HG02943 (cell line): ENCODE measurements around the gene PGAP3.

Experiments used
- ATAC-seq: cut with Tn5 transposase; IDR thresholded peaks from one replicate; pipeline ENCODE4 v1.9.1; 2021; ENCODE audit warnings: mild to moderate bottlenecking, low read depth, moderate library complexity; ENCODE audit not compliant: unreplicated experiment

Gene PGAP3

DNA sequence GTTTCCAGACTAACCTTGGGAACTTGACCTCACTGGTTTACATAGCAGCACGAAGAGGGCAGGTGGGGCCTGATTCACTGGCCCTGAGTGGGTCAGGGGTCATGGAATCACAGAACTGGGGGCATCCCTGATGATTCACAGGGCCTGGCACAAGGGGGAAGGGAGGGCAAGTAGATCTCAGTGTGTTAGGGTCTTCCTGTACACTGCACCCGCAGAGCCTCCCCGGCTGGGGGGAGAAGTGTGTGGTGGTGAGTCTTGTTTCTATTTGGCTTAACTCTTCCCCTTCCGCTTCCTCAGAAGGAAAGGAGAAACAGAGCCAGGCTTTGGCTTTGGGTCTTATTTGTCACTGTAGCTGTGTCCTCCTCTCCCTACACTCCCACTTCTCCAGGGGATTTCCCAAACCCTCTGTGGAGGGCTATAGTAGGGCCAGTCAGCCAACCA, 47.2 kb downstream of the PGAP3 start:
- no peak for ATAC-seq

DNA sequence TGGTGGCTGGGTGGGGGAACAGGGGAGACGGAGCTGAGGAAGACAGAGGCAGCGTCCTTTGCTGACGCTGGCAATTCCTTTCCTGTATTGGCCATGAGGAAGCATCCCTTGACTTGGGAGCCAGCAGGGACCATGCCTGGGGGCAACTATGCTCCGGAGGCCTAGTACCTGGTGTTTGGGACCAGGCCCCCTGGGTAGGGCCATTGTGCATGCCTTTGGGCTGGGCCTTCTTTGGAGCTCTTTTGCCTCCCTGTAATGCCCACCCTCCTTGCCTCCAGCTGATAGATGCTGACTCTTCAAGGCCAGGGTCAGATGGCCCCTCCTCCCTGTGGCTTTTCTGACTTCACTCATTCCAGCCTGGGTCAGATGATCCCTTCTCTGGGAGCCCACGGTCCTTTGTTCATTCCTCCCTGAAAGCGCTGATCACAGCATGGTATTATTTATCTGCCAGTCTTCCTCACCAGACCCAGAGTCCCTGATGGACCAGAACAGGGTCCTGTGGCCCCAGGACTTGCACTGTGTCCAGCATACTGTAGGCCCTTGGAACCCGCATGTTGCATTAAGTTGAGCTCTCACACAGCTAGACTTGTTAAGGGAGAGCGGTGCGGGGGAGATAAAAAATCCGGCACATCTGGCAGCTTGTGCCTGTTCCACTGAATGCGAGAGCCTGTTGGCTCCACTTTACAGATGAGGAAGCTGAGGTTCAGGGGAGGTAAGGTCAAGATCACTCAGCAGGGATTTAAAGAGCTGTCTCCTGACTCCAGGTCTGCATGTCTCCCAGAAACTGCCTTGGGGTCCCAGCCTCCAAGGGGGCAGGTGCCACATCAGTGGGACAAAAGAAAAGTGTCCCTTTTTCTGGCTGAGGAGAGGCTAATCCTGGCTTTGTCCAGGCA, 48.0 kb downstream of the PGAP3 start:
- ATAC-seq, result no peak

DNA sequence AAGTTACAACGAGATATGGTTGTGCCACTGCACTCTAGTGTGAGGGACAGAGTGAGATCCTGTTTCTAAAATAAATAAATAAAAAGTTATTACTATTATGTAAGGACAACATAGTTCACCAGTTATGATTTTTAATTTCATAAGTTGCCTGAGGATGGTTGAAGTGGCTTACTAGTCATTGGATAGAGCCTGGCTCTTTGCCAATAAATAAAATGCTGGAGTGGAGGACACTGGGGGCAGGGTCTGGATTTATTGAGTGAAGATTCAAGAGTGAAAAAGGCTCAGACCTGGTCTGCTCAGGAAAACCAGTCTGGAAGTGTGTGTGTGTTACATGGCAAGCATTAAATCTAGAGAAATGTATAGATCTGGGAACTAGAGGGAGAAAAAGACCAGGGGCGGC, 48.8 kb downstream of the PGAP3 start:
- ATAC-seq, result no peak

DNA sequence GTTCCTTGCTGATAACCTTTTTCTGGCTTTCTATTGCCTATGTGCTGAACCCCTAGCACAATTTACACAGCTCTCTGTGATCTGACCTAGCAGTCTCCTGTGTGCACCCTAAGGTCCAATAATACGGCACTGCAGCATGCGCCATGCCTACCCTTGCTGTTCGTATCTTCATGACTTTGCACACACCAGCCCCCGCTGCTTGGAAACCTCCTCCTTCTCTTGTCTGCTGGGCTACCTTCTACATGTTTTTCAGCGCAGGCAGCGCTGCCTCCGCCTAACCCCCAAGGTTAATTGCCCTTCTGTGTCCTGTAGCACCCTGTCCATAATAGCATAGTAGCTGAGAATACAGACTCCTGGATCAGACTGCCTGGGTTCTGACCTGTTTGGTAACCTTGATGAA, 49.5 kb downstream of the PGAP3 start:
- no peak for ATAC-seq

DNA sequence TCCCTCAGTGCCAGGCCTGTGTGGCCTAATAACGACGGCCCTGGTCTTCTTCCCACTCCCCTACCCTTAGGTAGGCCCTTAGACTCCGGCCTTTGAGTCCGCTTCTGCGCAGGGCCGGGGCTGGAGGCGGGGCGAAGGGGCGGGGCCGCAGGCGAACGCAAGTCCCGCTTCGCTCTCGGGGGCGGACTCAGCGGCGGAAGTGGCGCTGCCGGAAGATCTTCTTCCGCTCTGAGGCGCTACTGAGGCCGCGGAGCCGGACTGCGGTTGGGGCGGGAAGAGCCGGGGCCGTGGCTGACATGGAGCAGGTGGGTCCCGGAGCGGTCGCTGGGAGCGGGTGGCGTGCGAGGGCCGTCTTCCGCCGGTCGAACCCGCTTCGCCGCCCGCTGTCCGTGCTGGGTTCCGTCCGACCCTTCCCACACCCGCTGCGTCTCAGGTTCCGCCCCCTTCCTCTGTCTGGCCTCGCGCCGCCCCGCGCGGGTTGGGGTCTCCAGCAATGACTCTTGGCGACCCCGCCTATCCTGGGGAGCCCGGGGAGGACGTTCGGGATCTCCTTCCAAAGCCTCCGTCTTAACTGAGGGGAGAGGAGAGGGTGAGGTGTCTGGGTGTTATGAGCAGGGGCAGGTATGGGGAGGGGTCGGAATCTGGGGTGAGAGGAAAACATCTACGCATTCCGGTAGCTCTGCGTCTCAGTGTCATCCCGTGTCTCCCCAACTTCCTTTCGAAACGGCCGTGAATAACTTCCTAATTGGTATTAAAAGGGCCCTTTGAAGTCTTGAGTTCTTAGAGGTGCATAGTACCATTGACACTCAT, 50.7 kb downstream of the PGAP3 start, which contains the start of gene STARD3:
Gene STARD3 (plus strand): TSS at position 218 of the 810 bp plus-strand sequence. CDS start 16,388 bp downstream, outside the sequence.
- ATAC-seq, result no peak

DNA sequence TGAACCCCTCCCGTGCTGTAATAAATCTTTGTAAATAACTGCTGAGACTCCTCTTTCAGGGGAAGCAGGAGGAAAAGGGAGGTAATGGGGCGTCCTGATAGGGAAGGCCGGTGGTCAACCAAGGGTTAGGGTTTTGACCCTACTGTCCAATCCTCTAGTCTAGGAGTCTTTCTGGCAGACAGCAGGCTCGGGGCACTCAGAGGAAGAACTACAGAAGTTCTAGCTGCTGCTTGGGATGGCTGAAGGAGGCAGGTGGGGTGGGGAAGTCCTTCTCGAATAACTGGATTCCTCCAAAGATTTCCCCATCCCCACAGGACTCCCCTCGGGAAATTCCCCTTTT, 51.3 kb downstream of the PGAP3 start:
- no peak for ATAC-seq

DNA sequence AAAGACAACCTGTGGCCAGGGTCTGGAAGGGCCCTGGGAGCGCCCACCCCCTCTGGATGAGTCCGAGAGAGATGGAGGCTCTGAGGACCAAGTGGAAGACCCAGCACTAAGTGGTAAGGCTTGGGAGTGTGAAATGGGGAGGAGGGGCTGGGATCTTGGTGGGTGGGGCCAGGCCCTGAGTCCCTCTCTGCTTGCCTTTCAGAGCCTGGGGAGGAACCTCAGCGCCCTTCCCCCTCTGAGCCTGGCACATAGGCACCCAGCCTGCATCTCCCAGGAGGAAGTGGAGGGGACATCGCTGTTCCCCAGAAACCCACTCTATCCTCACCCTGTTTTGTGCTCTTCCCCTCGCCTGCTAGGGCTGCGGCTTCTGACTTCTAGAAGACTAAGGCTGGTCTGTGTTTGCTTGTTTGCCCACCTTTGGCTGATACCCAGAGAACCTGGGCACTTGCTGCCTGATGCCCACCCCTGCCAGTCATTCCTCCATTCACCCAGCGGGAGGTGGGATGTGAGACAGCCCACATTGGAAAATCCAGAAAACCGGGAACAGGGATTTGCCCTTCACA, 52.2 kb downstream of the PGAP3 start:
- ATAC-seq, result no peak

DNA sequence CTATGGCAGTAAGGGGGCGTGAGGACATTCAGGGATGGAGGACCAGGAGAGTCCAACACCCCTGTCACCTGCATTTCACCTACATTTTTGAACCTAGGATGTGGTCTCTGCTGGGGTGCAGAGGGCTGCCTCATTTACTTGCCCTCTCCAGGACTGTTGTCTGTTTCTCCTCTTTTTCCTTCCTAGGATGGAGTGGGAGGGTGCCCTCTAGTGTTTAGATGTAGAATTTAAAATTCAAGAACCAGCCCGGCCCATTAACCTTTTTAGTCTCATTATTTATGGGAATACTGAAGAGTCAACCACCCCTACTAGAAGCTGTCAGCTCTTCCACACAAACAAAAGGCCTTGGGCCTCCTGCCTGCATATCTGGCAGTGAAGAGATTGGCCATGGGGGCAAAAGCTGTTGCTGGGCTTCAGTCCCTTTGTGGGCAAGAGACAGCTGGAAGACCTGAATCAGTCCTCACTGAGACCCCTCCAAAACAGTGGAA, 53.4 kb downstream of the PGAP3 start:
- no peak for ATAC-seq

DNA sequence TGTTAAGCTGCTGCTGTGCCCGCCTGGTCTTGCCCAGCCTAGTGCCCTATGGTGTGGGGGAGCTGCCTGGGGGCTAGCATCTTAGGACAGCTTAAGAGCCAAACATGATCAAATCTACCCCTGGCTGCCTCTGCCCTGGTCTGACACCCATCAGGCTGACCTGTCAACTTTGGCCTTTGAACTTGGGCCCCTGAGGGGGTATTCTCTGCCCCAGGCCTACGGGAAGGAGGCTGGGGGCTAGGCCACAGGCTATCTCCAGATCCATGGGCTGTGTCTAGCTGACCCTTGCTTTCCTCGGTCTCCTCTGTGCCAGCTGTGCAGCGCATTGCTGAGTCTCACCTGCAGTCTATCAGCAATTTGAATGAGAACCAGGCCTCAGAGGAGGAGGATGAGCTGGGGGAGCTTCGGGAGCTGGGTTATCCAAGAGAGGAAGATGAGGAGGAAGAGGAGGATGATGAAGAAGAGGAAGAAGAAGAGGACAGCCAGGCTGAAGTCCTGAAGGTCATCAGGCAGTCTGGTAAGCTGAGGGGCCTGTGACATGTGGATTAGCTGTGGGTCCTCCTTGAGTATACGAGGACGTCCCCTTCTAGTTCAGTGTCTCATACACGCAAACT, 54.2 kb downstream of the PGAP3 start:
- ATAC-seq, result no peak

DNA sequence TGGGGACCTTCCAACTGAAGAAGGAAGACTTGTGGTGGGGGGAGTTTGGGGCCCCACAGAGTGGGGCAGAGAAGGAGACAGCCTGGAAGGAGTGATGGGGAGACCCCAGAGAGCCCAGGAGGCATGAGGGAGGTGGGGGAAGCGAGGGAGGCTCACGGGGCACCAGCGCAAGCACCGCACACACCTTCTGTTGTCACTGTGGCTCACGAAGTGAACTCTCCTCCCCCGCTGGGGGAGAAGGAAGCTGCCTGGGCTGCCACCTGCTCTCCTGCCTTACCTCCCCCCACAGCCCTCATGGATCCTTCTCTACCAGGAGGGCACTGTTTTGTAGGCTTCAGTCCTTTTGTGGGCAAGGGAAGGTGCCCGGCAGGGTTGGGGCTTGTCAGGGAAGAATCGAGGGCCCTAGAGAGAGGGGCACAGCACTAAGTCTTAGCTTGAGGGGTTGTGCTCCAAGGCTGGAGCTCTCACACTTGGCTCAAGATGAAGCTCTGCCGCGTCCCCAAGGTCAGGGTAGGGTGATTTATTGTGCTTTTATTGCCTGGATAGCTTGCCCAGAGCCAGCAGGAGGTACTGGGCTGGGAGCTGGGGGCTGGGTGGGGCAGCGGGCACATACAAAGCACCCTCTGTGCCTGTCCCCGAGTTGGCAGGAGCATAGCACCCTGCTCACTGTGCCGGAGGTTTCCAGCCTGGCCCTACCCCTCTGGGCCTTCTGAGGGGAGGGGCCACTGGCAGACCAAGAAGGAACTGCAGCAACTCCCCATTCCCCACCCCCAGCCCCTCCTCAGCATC, 55.5 kb downstream of the PGAP3 start:
- ATAC-seq, result no peak

DNA sequence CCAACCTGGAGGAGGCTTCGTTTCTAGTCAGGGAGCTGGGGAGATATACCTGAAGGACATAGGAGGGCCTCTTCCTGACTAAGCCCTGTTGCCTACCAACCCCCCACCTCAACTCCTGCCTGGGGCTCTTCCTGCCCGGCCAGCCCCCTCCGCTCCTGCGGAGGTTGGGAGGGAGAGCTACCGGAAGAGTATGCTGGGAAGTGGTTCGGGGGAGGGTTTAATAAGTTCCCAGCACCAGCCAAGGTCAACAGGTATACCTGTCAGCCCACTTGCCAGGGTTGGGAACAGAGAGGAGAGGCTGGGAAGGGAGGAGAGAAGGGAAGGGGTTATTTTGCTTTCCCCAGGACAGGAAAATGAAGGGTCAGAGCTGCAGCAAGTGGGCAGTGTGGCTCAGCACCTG, 56.5 kb downstream of the PGAP3 start:
- ATAC-seq, result no peak

DNA sequence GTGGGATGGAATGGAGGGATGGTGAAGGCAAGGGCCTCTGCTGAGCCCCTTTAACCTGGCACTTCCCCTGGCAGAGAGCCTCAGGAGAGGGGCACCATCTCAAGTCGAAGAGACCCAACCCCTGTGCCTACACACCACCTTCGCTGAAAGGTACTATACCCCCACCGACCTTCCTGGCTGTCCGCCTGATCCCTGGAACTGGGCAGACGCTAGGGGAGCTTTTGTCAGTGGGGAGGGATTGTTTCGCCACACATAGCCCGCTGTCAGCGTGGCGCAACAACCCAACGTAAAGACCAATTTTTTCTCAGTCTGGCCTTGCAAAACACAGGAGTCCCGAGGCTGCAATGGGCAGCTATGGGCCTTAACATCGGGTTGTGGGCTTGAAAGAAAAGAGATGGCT, 58.0 kb downstream of the PGAP3 start:
- ATAC-seq, result no peak

DNA sequence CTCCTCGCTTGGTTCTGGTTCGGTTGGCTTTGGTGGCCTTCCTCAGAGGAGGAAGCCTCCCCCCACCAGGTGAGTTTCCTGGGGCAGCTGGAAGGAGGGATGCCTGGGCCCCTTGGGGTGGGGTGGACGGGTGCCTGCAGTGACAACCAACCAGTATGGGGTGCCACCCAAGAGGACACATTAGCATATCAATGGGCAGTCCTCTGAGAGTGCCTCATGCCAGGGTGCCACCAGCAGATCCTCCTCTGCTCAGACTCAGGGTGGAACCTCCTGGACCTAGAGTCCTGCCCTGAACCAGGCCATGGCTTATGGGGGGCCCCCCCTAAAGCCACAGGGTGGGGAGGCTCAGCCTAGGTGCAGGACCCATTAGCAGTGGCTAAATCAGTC, 58.4 kb downstream of the PGAP3 start:
- no peak for ATAC-seq

DNA sequence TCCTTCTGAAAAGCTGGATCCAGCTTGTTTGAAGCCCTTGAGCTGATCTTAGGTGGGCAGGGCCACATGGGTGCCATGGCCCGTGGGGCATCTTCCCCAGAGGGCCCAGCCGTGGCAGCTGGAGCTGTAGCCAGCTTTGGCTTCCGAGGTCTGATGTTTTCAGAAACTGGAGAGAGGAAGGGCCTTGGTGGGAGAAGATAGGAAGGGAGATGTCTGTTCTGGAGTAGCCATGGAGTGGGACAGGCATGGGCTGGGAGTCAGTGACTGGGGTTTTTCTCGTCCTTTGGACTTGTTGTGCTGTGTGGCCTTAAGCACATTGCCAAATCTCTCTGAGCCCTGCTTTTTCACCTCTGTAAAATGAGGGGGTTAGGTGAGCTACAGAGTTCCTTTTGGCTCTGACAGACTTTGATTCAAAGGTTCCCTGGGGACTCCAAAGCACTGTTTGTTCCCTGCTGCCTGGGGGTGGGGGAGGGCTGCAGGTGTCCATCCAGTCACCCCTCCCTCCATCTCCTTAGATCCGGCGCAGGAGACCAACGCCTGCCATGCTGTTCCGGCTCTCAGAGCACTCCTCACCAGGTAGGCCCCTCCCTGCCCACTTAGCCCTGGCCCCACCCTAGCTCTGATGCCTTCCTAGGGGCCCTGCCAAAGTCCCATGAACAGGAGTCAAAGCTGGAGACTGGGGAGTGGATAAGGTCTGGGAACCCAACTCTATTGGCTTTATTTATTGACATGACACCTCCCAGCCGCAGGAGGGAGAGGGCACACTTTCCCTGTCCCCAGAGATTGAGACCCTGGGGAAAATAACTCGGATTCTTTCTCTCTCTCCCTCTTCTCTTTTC, 59.0 kb downstream of the PGAP3 start:
- ATAC-seq, result no peak

DNA sequence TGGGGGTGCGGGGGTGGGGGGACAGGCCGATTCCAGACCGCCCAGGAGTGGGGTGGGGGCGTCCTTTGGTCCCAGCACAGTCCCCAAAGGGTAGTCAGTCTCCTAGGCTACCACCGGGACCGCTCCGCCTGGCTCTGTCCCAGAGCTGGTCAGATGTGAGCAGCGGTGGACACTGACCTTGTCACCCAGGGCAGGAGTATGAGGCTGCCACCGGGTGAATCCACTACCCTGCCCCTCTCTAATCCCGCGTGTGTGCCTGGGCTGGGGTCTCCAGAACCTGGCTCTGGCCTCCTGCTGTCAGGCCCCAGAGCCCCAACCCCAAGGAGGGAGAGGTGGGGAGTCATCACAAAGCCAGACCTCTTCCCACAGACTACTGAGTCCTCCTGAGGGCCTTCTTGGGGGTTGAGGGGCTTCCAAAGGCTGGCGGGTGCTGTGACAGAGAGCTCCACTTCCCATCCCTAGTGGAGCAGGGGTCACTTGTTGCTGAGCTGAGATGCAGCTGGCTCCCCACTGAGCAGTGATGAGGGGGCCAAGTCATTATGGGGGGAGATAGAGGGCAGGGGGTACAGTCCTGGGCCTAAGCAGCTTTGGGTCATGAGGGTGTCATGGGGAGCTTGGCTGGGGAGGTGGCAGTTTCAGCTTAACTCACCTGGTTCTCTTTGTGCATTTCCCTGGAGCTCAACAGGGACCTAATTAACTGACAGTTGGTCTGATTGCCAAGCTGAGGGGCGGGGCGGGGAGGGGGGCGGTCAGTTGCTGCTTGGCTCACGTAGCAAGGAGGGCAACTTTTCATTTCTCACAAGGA, 59.9 kb downstream of the PGAP3 start:
- no peak for ATAC-seq

DNA sequence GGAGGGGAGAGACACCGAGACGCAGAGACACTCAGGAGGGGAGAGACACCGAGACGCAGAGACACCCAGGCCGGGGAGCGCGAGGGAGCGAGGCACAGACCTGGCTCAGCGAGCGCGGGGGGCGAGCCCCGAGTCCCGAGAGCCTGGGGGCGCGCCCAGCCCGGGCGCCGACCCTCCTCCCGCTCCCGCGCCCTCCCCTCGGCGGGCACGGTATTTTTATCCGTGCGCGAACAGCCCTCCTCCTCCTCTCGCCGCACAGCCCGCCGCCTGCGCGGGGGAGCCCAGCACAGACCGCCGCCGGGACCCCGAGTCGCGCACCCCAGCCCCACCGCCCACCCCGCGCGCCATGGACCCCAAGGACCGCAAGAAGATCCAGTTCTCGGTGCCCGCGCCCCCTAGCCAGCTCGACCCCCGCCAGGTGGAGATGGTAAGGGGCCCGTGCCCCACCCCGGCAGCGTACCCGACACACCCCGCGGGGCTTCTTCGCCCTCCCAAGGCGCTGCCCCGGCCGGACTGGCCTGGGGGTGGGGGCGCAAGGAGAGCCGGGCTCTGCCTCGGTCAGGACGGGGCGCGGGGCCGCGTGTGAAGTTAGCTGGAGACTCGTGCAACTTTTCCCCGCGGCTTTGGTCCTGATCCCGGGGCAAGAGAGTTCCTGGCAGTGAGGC, 60.7 kb downstream of the PGAP3 start:
- no peak for ATAC-seq

DNA sequence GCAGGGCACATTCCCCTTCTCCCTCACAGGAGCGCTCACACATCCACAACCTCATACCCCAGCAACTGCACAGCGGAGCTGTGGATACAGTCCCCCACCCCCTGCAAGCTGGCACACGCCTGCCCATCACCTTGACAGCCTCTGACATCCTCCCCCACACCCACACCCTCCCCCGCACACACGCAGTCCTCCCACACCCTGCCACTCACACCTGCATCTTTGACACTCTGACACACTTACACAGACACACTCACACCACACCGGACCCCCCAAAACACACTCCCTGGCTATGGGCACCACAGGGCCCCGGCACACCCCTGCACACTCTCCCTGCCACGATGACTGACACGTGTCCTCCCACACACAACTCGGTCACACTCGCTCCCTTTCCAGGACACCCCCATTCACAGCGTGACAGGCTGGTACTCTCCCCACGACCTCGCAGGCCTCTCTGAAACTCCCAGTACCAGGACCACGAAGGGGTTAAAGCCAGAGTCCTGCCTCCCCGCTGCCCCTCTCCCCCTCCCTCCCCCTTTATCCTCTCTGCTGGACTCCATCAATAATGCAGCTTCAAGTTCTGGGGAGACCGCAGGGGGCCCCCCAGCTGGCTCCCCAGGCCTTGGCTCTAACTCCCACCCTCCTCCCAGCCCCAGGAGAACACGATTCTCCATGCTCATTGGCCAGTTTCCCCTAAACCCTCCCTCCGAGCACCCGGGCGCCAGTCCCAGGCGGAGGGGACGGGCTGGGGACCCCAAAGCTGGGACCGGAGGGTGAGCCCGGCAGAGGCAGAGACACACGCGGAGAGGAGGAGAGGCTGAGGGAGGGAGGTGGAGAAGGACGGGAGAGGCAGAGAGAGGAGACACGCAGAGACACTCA, 61.4 kb downstream of the PGAP3 start, which contains the start of gene PPP1R1B:
Gene PPP1R1B (plus strand): TSS at position 782 of the 876 bp plus-strand sequence. CDS start 441 bp downstream, outside the sequence.
- no peak for ATAC-seq
